HG02623 (cell line): Measurements from ENCODE around the gene ZNF787.

Source experiments
- ATAC-seq: cut with Tn5 transposase; IDR thresholded peaks from one replicate; pipeline ENCODE4 v1.9.1; 2021; ENCODE audit warnings: moderate library complexity; ENCODE audit not compliant: unreplicated experiment

ZNF787 gene

DNA sequence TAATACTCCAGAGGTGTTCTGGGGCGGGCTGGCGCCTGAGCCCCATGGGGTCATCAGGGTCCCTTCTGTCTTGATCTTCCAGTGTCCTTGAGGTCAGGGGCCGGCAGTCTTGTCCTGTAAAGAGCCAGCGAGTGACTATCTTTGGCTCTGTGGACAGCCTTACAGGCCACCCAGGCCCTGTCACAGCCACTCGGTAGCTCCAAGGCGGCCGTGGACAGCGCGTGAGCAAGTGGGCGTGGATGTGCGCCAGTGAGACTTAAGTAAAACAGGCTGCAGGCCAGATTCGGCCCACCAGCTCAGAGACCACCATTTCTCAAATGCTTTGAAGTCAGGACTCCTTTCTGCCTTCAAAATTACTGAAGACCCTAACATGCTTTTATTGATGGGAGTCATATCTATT lies 23.7 kb upstream of the ZNF787 start:
- ATAC-seq: no peak

DNA sequence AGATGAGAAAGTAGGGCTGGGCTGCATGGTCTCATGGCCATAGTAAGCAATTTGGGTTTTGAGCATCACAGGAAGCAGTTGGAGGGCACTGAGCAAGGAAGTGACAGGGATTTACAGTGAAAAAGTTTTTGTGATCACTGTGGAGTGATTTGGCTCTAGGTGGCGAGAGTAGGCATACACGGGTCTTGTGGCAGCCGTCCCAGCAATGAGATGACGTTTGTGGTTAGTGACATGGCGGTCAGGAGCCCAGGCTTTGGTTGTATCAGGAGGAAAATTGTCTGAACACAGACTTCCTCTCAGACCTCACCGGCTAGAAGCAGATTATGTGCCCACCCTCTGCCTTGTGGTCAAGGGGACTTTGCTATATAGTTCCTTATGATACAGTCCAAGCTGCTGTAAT lies 23.3 kb upstream of the ZNF787 start:
- ATAC-seq: no peak

DNA sequence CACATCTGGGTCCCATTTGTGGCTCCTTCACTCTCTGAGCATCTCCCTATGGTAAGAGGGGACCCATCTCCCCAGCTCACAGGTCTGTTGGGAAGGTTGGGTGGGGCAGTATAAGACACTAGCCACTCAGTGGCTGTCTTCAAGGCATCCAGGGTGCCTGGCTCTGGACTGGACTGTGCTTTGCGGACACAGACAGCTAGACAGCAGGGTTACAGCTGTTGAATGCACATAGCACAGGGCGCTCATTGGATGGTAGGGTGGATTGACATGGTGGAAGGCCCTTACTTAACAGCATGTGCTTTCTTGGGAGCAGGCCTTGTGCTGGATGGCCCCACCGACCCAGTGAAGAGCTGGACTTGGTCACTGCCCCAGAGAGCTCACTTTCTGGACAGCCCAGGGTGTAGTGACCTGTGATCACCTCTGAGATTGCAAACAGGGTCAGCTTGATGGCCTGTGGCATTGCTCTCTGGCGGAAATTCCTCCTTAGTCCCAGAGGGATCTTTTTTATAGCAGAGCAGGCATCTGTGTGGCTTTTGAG lies 21.9 kb upstream of the ZNF787 start:
- no peak for ATAC-seq

DNA sequence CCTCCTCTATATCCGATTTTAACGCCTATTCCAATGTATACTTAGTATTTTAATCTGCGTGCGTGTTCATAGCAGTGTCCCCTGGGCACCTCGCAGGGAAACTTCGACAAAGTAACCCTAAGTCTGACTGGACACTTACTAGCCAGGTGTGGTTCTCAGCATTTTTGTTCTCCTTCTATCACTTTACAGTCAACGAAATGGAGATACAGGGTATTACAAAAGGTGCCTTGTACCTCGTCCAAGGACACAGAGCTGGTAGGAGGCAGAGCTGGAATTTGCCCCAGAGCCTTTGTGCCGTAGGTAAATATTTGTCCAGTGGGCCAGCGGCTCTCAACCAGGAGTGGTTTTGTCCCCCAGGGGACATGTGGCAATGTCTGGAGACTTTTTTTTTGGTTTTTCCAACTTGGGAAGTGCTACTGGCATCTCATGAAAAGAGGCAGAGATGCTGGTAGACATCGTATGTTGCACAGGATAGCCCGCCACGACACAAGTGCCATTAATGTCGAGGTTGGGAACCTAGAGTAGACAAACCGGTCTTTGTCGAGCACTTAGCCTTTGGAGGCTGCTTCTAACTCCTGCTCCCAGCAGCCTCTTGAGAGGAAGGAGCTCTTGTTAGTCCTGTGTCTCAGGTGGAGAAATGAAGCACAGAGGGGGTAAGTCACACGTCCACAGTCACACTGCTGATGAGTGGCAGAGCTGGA lies 21.1 kb upstream of the ZNF787 start:
- no peak for ATAC-seq

DNA sequence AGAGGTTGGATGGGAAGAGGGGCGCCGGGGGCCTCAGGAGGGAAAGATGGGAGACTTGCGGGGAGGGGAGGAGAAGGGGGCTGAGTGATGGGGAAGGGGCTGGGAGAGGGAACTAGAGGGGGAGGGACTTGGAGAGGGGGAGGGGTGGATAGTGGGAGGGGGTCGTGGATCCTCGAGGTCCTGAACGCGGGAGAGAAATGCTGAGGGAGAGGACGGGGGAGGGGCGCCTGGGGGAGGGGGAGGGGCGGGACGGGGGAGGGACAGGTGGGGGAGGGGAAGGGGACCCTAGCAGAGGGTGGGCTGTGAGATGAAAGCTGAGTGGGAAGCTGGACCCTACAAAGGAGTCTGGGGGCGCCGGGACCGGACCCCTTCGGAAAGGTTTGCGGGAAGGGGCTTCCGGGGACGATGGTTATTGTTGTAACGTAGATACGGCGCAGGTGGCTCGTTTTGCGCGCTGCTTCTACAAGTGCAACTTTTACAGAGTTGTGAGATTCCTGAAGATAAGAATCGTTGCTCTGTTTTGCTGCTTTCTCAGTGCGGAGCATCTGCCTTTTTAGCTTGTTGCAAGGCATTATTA lies 20.4 kb upstream of the ZNF787 start:
- no peak for ATAC-seq

DNA sequence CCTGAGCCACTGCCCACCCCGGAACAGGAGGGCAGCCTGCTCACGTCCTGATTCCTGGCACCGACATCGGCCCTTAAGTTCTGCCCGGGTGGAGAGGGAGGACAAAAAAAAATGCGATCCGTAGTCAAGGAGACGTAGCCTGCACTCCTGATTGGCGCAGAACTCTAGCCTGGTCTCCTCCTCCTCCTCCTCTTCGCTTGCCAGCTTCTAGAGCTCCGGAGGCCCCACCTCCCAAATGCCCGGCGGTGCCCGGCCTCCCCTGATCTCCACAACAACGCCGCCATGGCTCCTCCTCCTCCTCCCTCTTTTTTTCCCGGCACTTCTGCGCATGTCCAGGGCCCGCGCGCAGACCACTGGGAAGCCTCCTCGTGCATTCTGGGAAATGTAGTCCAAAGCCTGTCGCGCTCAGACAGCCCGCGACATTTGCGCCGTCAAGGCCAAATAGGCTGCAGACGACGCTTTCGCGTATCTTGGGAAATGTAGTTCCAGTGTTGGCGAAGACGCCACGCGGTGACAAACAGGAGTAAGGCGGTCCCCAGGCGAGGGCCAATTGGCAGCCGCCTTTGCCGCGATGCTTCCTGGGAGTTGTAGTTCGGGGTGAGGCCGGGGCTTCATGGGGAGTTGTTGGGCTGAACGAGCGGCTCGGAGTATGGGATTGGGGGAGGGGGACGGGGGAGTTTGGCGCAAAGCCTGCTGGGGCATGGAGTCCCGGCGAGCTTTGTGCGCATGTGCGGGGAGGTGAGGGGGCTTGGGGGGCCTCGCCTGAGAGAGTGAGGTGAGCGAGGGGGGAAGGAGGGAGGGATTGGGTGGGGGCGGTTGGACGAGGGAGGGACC lies 19.7 kb upstream of the ZNF787 start, which contains the start of gene ZNF444:
Gene ZNF444 (plus strand): TSS at position 705 of the 834 bp plus-strand sequence. CDS start 5,625 bp downstream, outside the sequence.
- peak; percentile 88 for ATAC-seq

DNA sequence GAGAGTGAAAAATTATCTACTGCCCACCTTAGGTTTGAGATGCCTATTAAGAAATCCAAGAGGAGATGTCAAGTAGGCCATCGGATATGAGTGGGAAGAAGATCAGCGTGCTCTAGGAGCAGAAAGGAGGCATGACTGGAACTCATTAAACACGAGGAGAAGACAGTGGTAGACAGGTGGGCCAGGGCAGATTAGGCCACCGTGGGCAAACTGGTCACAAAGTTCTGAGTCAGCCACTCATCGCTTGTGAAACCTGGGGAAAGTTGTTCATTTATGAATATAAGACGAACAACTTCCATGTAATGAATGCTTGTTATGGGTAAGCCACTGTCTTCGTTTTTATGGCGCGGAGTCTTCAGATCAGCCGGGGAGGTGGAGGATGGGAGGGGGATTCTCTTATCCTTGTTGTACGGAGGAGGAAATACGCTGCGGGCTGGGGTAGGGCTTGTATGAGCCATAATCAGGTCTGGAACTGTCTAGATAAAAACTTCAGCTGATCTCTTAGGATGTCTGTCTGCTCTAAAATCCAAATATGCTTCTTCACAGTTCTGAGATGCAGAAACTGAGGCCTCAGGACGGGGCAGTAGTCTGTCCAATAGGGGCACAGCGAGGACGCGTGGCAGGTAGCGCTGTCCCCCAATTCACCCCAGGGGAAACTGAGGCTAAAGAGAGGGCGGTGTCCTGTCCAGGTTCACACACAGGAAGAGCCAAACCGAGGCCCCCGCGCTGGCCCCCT lies 18.9 kb upstream of the ZNF787 start:
- ATAC-seq: no peak

DNA sequence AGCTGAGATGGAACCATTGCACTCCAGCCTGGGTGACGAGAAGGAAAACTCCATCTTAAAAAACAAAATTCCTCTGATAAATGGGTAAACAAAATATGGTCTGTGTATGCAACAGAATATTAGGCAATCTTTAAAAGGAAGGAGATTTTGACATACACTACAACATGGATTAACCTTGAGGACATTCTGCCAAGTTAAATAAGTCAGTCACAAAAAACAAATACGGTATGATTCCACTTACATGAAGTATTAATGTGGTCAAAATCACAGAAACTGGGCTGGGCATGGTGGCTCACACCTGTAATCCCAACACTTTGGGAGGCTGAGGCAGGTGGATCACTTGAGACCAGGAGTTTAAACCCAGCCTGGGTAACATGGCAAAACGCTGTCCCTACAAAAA lies 17.0 kb upstream of the ZNF787 start:
- ATAC-seq: no peak

DNA sequence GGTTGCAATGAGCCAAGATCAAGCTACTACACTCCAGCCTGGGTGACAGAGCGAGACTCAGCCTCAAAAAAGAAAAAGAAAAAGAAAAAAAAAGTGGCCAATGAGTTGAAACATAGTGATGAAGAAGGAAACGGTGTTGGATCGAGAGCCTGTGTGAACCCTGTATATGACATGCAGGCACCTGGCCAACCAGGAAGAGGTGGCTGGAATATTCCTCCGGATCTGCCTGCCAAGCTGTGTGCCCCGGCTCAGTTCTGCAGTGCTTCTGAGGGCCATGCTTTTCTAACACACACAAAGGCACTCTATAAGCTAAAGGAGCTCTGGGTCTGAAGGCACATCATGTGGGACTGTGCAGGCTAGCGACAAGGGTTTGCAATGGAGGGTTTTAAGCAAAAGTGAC lies 16.3 kb upstream of the ZNF787 start:
- ATAC-seq: no peak

DNA sequence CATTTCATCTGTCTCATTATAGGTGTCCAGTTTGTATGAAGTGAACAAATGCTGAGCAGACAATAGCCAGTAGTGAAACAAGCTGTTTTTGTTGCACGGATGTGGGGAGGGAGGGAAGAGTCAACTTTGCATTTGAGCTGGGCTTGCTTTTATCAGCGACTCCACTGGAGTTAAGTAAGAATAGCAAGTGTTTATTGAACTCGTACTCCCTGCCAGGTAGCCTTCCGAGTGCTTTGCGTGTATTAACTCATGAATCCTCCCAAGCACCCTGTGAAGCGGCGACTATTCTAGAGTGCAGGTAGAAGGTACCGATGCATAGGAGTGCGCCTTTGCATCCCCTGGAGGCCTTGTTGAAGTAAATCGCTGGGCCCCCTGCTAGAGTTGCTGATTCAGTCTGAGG lies 15.3 kb upstream of the ZNF787 start:
- no peak for ATAC-seq

DNA sequence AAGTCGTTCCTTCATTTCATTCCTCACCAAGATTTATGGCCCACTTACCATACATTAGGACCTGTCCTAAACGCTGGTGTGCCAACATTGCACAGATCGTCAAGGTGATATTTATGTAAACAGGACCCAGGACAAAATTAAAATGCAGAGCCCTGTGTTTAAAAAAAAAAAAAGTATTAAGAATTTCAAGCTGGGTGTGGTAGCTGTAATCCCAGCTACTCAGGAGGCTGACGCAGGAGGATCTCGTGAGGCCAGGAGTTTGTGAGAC lies 13.5 kb upstream of the ZNF787 start:
- no peak for ATAC-seq

DNA sequence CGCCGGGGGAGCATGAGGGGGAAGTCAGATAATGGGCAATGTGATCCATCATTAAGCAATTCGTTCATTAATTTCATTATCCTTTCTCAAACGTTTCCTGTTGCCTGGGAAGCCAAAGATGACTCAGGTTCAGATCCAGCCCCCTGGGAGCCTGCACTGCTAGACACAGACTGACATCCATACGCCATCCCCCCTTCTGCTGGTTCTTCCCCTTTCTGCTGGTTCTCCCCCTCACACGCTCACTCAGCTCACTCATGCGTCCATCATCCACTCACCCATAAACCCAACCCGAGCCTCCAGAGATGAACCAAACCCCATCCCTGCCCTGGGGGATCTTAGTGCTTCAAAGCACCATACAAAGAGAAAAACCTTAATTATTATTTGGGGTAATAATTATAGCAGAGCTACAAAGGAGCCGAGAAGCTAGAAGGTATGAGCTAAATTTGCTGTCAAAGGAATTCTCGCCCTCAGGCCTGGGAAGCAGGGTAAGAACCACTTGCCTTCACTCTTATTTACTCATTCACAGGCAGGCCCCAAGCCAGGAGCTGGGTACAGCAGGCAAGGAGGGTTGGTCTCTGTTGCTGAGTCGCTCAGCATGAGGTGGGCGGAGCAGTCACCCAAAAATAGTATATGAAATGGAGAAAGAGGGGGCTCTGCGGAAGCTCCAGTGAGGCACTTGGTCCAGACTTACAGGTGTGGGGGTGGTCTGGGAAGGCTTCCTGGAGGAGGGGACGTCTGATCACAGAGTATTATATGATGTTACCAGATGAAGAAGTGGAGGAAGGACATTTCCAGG lies 13.0 kb upstream of the ZNF787 start:
- ATAC-seq: no peak

DNA sequence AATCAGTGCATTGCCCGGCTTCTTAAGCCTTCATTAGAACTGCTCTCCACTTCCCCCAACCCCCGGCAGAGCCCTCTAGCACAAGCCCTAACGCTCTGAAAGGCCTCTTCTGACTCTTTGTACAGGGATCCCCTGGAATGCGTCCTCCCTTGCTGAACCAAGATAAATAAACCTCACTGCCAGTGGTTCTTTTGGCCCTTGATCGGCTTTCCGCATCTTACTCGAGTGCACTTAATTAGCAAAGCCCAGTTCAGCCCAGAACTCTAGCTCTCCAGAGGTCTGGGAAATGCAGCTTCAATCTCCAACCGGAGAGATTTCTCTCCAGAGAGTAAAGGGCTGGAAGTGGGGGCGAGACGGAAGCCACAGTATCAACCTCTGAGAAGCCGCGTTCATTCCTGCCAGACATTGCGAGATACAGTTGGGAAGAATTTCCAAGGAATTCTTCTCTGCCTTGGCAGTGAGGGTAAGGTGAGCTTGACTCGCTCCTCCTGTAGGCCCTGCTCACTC lies 11.3 kb upstream of the ZNF787 start:
- ATAC-seq: no peak

DNA sequence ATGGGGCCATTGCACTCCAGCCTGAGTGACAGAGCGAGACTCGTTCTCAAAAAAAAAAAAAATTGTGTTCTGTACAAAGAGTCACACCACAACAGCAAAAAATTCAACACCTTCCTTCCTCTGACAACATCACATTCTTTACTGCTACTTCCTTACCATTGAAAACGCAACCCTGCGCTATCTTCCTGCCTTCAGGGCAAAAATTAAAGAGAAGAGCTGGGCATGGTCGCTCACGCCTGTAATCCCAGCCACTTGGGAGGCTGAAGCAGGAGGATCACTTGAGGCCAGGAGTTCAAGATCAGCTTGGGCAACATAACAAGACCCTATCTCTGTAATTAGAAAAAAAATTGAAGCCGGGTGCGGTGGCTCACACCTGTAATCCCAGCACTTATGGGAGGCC lies 10.6 kb upstream of the ZNF787 start:
- ATAC-seq: no peak

DNA sequence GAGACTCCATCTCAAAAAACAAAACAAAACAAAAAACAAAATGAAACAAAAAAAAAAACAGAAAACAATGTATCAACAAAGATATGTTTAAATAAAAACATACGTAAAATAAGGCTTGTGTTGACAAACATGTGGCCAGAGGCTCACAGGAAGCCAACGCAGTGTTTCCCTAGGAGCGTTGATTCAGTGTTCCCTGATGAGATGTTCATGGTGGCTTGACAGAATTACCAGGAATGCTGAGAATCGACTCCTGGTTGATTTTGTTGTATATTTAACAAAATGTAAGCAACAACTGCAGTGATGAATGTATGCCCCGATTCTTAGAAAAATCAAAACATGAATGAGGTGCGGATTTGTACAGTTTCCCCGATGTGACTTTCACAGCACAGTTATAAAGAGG lies 8.9 kb upstream of the ZNF787 start:
- ATAC-seq: no peak

DNA sequence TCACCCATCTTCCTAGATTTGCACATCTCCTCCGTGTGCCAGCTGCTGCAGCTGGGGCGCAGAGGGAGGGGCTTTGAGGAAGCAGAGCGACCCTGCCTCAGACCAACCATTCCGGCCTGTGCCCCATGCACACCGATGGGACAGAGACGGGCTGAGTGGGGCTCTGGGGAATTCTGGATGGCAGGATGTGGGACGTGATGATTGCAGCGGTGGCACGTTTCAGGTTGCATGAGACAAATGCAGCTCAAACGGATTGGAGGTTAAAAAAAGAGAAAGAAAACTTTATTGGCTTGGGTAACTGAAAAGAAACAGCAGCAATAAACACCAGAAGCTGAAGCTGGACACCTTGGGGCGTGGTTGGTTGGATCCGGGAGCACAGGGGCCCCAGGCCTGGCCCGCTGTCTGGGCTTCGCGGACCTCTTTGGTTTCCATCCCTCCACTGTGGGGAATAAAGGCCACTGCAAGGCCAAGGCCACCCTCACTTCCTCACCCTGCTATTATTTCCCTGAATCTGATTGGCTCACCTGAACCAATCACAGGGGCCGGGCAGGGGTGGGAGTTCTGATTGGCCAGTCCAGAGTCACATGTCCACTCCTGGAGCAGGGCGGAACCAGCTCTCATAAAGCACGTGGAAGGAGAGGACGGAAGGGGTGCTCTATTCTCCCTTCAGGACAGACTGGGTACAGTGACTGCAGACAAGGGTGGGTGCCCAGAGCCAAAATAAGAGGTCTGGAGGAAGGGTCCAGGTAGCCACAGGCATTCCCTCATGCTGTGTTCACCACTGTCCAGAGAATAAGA lies 6.1 kb upstream of the ZNF787 start:
- no peak for ATAC-seq

DNA sequence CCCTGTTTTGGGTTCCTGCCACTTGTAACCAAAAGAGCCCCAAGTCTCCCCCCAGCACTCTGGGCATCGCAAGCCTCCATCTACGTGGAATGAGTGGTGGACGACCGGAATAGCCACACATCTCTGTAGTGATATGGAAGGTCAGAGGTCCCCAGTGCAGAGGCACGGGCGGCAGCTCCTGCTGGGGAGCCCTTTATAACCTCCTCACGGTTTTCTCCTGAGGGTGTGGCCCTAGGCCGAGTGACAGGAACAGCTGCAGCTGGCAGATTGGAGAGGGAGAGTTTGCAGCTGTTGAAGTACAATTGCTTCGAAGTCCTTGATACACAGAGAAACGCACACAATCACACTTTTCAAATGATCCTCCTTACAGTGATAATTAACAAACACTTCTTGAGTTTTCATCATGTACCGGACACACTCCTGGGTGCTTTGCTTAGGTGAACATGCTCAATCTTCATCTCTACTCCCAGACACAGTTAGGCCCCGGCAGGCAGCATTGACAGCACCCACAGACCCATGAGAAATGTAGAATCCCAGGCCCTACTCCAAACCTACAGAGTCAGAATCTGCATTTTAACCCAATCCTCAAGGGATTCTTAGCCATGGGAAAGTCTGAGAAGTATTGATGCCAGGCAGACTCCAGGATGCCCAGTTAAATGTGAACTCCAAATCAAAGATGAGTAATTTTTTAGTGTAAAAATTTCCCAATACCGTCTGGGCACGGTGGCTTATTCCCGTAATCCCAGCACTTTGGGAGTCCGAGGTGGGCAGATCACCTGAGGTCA lies 4.9 kb upstream of the ZNF787 start:
- ATAC-seq: no peak

DNA sequence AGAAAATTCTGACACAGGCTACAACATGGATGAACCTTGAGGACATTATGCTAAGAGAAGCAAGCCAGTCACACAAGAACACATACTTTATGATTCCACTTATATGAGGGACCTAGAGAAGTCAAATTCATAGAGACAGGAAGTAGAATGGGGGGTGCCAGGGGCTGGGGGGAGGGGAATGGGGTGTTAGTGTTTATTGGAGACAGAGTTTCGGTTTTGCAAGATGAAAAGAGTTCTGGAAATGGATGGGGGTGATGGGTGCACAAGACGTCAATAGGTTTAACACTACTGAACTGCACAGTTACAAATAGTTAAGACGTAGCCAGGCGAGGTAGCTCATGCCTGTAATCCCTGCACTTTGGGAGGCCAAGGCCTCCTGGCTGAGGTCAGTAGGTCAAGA lies 3.5 kb upstream of the ZNF787 start:
- ATAC-seq: no peak
